WTC11 (cell line): ENCODE results near the gene ANXA5. TPM values are rescaled to one million over a fixed set of nuclear protein-coding genes. Genes with fewer than 3 reads are reported as not detected.

Experiments used
- ATAC-seq: fragments of 200-7000 bp; cut with Tn5 transposase; 2 replicates; pipeline ENCODE4 v1.10.0; 2021; ENCODE audit warnings: mild to moderate bottlenecking, moderate library complexity
- CTCF ChIA-PET: fragments of 300-600 bp; sonication (Branson Sonifier 250); formaldehyde crosslinking; loops from one replicate; lab custom pipeline; 2021; ENCODE audit warnings: antibody characterized with exemption; lab: Charles Lee
- POLR2A ChIA-PET: fragments of 350-600 bp; sonication (Branson Sonifier 250); formaldehyde crosslinking; loops from one replicate; lab custom pipeline; 2021; ENCODE audit warnings: antibody characterized with exemption; lab: Charles Lee
- DNase-seq: peaks from one replicate; pipeline ENCODE4 v3.0.0; 2021; ENCODE audit warnings: low spot score
- H3K27ac Mint-ChIP-seq: 2 replicates; pipeline ENCODE4 v1.8.0; 2021; ENCODE audit warnings: mixed read lengths
- H3K27me3 Mint-ChIP-seq: 2 replicates; pipeline ENCODE4 v1.8.0; 2021; ENCODE audit warnings: low read depth, mild to moderate bottlenecking, moderate library complexity, mixed read lengths
- H3K36me3 Mint-ChIP-seq: 2 replicates; pipeline ENCODE4 v1.8.0; 2021; ENCODE audit warnings: mixed read lengths
- H3K4me1 Mint-ChIP-seq: 2 replicates; pipeline ENCODE4 v1.8.0; 2022; ENCODE audit warnings: mixed read lengths
- H3K4me3 Mint-ChIP-seq: 2 replicates; pipeline ENCODE4 v1.8.0; 2021; ENCODE audit warnings: mild to moderate bottlenecking, moderate library complexity, mixed read lengths
- H3K9me3 Mint-ChIP-seq: 2 replicates; pipeline ENCODE4 v1.8.0; 2021; ENCODE audit warnings: mixed read lengths
- ARID4B ChIP-seq: sonication (generic); formaldehyde crosslinking; IDR thresholded peaks from 2 replicates; pipeline ENCODE4 v1.8.0; 2023; ENCODE audit warnings: missing genetic modification reagents, mild to moderate bottlenecking, borderline replicate concordance
- CBFB ChIP-seq: sonication (generic); formaldehyde crosslinking; IDR thresholded peaks from 2 replicates; pipeline ENCODE4 v1.8.1; 2022; ENCODE audit warnings: mild to moderate bottlenecking, low read depth, missing genetic modification reagents
- ELF4 ChIP-seq: sonication (generic); formaldehyde crosslinking; IDR thresholded peaks from 2 replicates; pipeline ENCODE4 v1.8.1; 2022; ENCODE audit warnings: low read depth, mild to moderate bottlenecking, moderate library complexity, missing genetic modification reagents
- ETV6 ChIP-seq: sonication (generic); formaldehyde crosslinking; IDR thresholded peaks from 2 replicates; pipeline ENCODE4 v1.8.1; 2022; ENCODE audit warnings: mild to moderate bottlenecking, missing genetic modification reagents
- GABPB1 ChIP-seq: sonication (generic); formaldehyde crosslinking; IDR thresholded peaks from 2 replicates; pipeline ENCODE4 v1.8.1; 2023; ENCODE audit warnings: mild to moderate bottlenecking, missing genetic modification reagents
- HMGA2 ChIP-seq: fragments of 250-450 bp; sonication (Bioruptor Pico); IDR thresholded peaks from 2 replicates; pipeline ENCODE4 v1.4.0; 2021; ENCODE audit warnings: mild to moderate bottlenecking, moderate library complexity
- IRF1 ChIP-seq: sonication (generic); formaldehyde crosslinking; IDR thresholded peaks from 2 replicates; pipeline ENCODE4 v1.8.0; 2023; ENCODE audit warnings: missing genetic modification reagents
- NFE2L1 ChIP-seq: sonication (generic); formaldehyde crosslinking; IDR thresholded peaks from 2 replicates; pipeline ENCODE4 v1.8.1; 2023; ENCODE audit warnings: missing genetic modification reagents
- RELA ChIP-seq: sonication (generic); formaldehyde crosslinking; IDR thresholded peaks from 2 replicates; pipeline ENCODE4 v1.8.1; 2022; ENCODE audit warnings: missing genetic modification reagents, mild to moderate bottlenecking, borderline replicate concordance
- SP1 ChIP-seq: sonication (generic); formaldehyde crosslinking; conservative IDR thresholded peaks from 2 replicates; pipeline ENCODE4 v1.8.1; 2022; ENCODE audit warnings: missing genetic modification reagents
- TEAD4 ChIP-seq: sonication (generic); formaldehyde crosslinking; IDR thresholded peaks from 2 replicates; pipeline ENCODE4 v1.8.0; 2022; ENCODE audit warnings: mild to moderate bottlenecking, missing genetic modification reagents
- ZNF317 ChIP-seq: sonication (generic); formaldehyde crosslinking; IDR thresholded peaks from 2 replicates; pipeline ENCODE4 v1.8.1; 2023; ENCODE audit warnings: low read depth, mild to moderate bottlenecking, moderate library complexity, missing genetic modification reagents, borderline replicate concordance
- ZNF396 ChIP-seq: fragments of 250-450 bp; sonication (Bioruptor Pico); IDR thresholded peaks from 2 replicates; pipeline ENCODE4 v1.8.0; 2021; ENCODE audit warnings: mild to moderate bottlenecking, moderate library complexity, borderline replicate concordance
- ZNF671 ChIP-seq: fragments of 250-450 bp; sonication (Bioruptor Pico); IDR thresholded peaks from 2 replicates; pipeline ENCODE4 v1.8.0; 2021; ENCODE audit warnings: mild to moderate bottlenecking
- total RNA-seq: library from RNA; stranded (reverse); gene quantifications from 3 replicates; pipeline ENCODE4 v1.2.3, GENCODE V29; 2021
- TF ChIP-seq, protein P1 (sequence below): sonication (generic); formaldehyde crosslinking; IDR thresholded peaks from 2 replicates; pipeline ENCODE4 v1.8.1; 2022; ENCODE audit warnings: mild to moderate bottlenecking, moderate library complexity, missing genetic modification reagents
- TF ChIP-seq, protein P2 (sequence below): sonication (generic); formaldehyde crosslinking; IDR thresholded peaks from 2 replicates; pipeline ENCODE4 v1.8.1; 2023; ENCODE audit warnings: mild to moderate bottlenecking, missing genetic modification reagents
- TF ChIP-seq, protein P3 (sequence below): sonication (generic); formaldehyde crosslinking; IDR thresholded peaks from 2 replicates; pipeline ENCODE4 v1.8.0; 2022; ENCODE audit warnings: mild to moderate bottlenecking, missing genetic modification reagents
- TF ChIP-seq, protein P4 (sequence below): fragments of 250-450 bp; sonication (Bioruptor Pico); IDR thresholded peaks from 2 replicates; pipeline ENCODE4 v1.9.0; 2021; ENCODE audit warnings: moderate library complexity, mild to moderate bottlenecking, inconsistent platforms, borderline replicate concordance
- TF ChIP-seq, protein P5 (sequence below): sonication (generic); formaldehyde crosslinking; IDR thresholded peaks from 2 replicates; pipeline ENCODE4 v1.8.1; 2022; ENCODE audit warnings: mild to moderate bottlenecking, missing genetic modification reagents, moderate library complexity, borderline replicate concordance

Gene ANXA5
- total RNA-seq, 1 experiment from 2014 or later, result 186 TPM

- no peaks in the 10 kb centered on the region for H3K27me3 Mint-ChIP-seq
- H3K36me3 Mint-ChIP-seq, result peaks cover 36% of the 10 kb centered on the region
- H3K4me1 Mint-ChIP-seq, result peaks cover 9% of the 10 kb centered on the region; the same call in 1 of the 2 replicates
- H3K27ac Mint-ChIP-seq, result peak overlapping the region; percentile 69; the same call in 1 of the 2 replicates
- ChIA-PET POLR2A (no interaction called here), CTCF (no interaction called here)
- H3K4me3 Mint-ChIP-seq, result no peak overlapping the region
- H3K9me3 Mint-ChIP-seq, result no peaks in the 10 kb centered on the region
- no peak for ATAC-seq
- no peak for TF ChIP-seq SP1
- TF ChIP-seq, protein P1, sequence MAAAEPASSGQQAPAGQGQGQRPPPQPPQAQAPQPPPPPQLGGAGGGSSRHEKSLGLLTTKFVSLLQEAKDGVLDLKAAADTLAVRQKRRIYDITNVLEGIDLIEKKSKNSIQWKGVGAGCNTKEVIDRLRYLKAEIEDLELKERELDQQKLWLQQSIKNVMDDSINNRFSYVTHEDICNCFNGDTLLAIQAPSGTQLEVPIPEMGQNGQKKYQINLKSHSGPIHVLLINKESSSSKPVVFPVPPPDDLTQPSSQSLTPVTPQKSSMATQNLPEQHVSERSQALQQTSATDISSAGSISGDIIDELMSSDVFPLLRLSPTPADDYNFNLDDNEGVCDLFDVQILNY (CRISPR knock-in tag), result no peak
- TF ChIP-seq, protein P2, sequence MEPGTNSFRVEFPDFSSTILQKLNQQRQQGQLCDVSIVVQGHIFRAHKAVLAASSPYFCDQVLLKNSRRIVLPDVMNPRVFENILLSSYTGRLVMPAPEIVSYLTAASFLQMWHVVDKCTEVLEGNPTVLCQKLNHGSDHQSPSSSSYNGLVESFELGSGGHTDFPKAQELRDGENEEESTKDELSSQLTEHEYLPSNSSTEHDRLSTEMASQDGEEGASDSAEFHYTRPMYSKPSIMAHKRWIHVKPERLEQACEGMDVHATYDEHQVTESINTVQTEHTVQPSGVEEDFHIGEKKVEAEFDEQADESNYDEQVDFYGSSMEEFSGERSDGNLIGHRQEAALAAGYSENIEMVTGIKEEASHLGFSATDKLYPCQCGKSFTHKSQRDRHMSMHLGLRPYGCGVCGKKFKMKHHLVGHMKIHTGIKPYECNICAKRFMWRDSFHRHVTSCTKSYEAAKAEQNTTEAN (CRISPR knock-in tag), result no peak
- no peak for TF ChIP-seq ZNF671 (CRISPR knock-in tag)
- no peak for DNase-seq
These were observed 12.2 kb downstream of the ANXA5 start for GRCh38 chr4:121684561-121684960.

DNA sequence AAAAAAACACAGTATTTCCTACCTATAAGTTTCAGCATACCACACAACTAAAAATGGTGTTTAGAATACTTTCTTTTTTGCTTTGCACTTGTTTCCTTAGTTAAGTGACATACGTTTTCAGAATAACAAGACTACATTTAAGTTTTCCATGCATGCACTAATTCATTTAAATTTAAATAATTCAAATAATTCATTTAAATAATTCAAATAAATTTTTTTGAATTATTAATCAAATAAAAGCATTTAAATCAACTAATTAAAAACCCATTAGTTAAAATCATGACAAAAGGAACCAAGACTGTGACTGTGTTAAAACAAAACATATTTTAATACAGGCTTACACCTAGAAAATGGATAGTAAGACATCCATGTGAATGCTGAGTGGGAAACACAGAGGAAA, 12.8 kb downstream of the ANXA5 start:
- ATAC-seq (no peak), DNase-seq (no peak)
- ChIA-PET POLR2A (no interaction called here), CTCF (no interaction called here)
- Mint-ChIP-seq H3K4me1 (peaks cover 15% of the 10 kb centered on the region), H3K27ac (peak overlapping the region; percentile 69; the same call in 1 of the 2 replicates), H3K9me3 (no peaks in the 10 kb centered on the region), H3K36me3 (peaks cover 39% of the 10 kb centered on the region), H3K4me3 (no peak overlapping the region), H3K27me3 (no peaks in the 10 kb centered on the region)
- TF ChIP-seq HMGA2 (CRISPR knock-in tag), result peak; percentile 88
- TF ChIP-seq, protein P3, sequence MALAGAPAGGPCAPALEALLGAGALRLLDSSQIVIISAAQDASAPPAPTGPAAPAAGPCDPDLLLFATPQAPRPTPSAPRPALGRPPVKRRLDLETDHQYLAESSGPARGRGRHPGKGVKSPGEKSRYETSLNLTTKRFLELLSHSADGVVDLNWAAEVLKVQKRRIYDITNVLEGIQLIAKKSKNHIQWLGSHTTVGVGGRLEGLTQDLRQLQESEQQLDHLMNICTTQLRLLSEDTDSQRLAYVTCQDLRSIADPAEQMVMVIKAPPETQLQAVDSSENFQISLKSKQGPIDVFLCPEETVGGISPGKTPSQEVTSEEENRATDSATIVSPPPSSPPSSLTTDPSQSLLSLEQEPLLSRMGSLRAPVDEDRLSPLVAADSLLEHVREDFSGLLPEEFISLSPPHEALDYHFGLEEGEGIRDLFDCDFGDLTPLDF (CRISPR knock-in tag), result no peak
- TF ChIP-seq, all 79 proteins: peak for 1

DNA sequence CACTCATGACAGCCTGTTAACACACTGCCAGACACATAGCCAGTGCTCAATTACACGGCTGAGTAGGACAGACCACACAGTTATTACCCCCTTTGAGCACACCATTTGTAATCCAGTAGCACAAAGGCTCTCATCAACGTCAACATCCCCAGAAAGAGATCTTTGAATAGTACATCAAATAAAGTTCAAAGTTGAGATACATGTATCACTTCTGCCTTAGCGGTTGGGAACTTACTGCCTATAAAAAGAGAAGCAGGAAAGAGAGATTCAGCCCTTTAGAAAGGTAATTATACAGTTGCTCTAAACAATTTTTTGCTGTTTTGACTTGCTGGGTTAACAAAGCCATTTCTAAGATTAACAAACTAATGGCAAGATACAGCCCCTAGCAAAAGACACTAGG, 16.2 kb downstream of the ANXA5 start:
- no peak for ATAC-seq
- H3K4me3 Mint-ChIP-seq, result no peak overlapping the region
- DNase-seq, result no peak
- ChIA-PET POLR2A (interaction anchor here (1.0 kb wide), 2 partner anchors 42 to 50 kb away, joined by 3 to 4 read pairs; no protein-coding TSS in a partner anchor), CTCF (no interaction called here)
- no peak for TF ChIP-seq GABPB1
- TF ChIP-seq ZNF317, result no peak
- no peak for TF ChIP-seq RELA (CRISPR knock-in tag)
- TF ChIP-seq, protein P4, sequence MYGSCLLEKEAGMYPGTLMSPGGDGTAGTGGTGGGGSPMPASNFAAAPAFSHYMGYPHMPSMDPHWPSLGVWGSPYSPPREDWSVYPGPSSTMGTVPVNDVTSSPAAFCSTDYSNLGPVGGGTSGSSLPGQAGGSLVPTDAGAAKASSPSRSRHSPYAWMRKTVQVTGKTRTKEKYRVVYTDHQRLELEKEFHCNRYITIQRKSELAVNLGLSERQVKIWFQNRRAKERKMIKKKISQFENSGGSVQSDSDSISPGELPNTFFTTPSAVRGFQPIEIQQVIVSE (CRISPR knock-in tag), result no peak
- no peak for TF ChIP-seq NFE2L1 (CRISPR knock-in tag)
- TF ChIP-seq ELF4 (CRISPR knock-in tag), result no peak
- TF ChIP-seq CBFB (CRISPR knock-in tag), result no peak
- no peak for TF ChIP-seq HMGA2 (CRISPR knock-in tag)
- peaks cover 51% of the 10 kb centered on the region for H3K36me3 Mint-ChIP-seq
- no peaks in the 10 kb centered on the region for H3K27me3 Mint-ChIP-seq
- peaks cover 20% of the 10 kb centered on the region for H3K4me1 Mint-ChIP-seq
- no peaks in the 10 kb centered on the region for H3K9me3 Mint-ChIP-seq
- H3K27ac Mint-ChIP-seq, result no peak overlapping the region

GRCh38 chr4:121679951-121680350, 16.8 kb downstream of the ANXA5 start:
- ChIA-PET CTCF (no interaction called here), POLR2A (interaction anchor here (1.0 kb wide), 2 partner anchors 42 to 49 kb away, joined by 3 to 4 read pairs; no protein-coding TSS in a partner anchor)
- ATAC-seq (no peak), DNase-seq (no peak)
- Mint-ChIP-seq H3K27ac (no peak overlapping the region), H3K27me3 (no peaks in the 10 kb centered on the region), H3K36me3 (peaks cover 47% of the 10 kb centered on the region), H3K9me3 (no peaks in the 10 kb centered on the region), H3K4me1 (peaks cover 20% of the 10 kb centered on the region), H3K4me3 (no peak overlapping the region)
- TF ChIP-seq TEAD4 (CRISPR knock-in tag) (no peak), ETV6 (no peak), ZNF317 (no peak), ZNF671 (CRISPR knock-in tag) (no peak), IRF1 (no peak), ARID4B (CRISPR knock-in tag) (no peak), ZNF396 (CRISPR knock-in tag) (no peak)
- TF ChIP-seq, protein P5, sequence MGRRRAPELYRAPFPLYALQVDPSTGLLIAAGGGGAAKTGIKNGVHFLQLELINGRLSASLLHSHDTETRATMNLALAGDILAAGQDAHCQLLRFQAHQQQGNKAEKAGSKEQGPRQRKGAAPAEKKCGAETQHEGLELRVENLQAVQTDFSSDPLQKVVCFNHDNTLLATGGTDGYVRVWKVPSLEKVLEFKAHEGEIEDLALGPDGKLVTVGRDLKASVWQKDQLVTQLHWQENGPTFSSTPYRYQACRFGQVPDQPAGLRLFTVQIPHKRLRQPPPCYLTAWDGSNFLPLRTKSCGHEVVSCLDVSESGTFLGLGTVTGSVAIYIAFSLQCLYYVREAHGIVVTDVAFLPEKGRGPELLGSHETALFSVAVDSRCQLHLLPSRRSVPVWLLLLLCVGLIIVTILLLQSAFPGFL (CRISPR knock-in tag), result no peak
